ENCODE results near the gene ZFP92. TPM values are rescaled to one million over a fixed set of nuclear protein-coding genes. Genes with fewer than 3 reads are reported as not detected.
"Not testable (repeated sequence)": the region's sequence is repeated elsewhere in the genome, so short reads cannot be mapped to it uniquely, and the experiment has no call there.

The ZFP92 gene
- total RNA-seq, 2 experiments from 2014 or later = 1.7 to 1.9 TPM

GRCh38 chrX:153379508-153379907 is 31.8 kb upstream of the ZFP92 start:
- Mint-ChIP-seq H3K27me3 (no peaks in the 10 kb centered on the region), H3K4me3 (no peak overlapping the region), H3K27ac (no peak overlapping the region), H3K36me3 (ENCODE audit: low read depth) (no peaks in the 10 kb centered on the region), H3K4me1 (peaks cover 2% of the 10 kb centered on the region), H3K9me3 (no peaks in the 10 kb centered on the region)
- DNase-seq = no peak
- POLR2A ChIA-PET = no interaction called here
- CTCF ChIA-PET = interaction anchor here (0.8 kb wide), 1 partner anchor 347 kb away, joined by 3 read pairs; no protein-coding TSS in a partner anchor

GRCh38 chrX:153379971-153380581 is 31.2 kb upstream of the ZFP92 start:
- ChIA-PET POLR2A (no interaction called here), CTCF (interaction anchor here (0.8 to 0.9 kb wide), 2 partner anchors 20 to 348 kb away, joined by 3 read pairs; no protein-coding TSS in a partner anchor)
- Mint-ChIP-seq H3K27ac (no peak overlapping the region), H3K4me1 (peaks cover 2% of the 10 kb centered on the region), H3K4me3 (no peak overlapping the region), H3K36me3 (ENCODE audit: low read depth) (no peaks in the 10 kb centered on the region), H3K27me3 (no peaks in the 10 kb centered on the region), H3K9me3 (no peaks in the 10 kb centered on the region)
- no peak for DNase-seq

- DNase-seq = no peak
- no peak overlapping the region for H3K27ac Mint-ChIP-seq
- H3K27me3 Mint-ChIP-seq = no peaks in the 10 kb centered on the region
- no peaks in the 10 kb centered on the region for H3K36me3 Mint-ChIP-seq (ENCODE audit: low read depth)
- ChIA-PET CTCF (interaction anchor here (0.9 to 1.4 kb wide), 2 partner anchors 19 to 348 kb away, joined by 3 to 5 read pairs; no protein-coding TSS in a partner anchor), POLR2A (no interaction called here)
- H3K4me3 Mint-ChIP-seq = no peak overlapping the region
- H3K4me1 Mint-ChIP-seq = peaks cover 2% of the 10 kb centered on the region
- H3K9me3 Mint-ChIP-seq = no peaks in the 10 kb centered on the region
Measured at GRCh38 chrX:153380691-153381090, 30.6 kb upstream of the ZFP92 start.

- CTCF ChIA-PET = interaction anchor here (0.6 to 1.4 kb wide), 3 partner anchors 39 to 1025 kb away, joined by 3 to 5 read pairs (median 3); no protein-coding TSS in a partner anchor
- POLR2A ChIA-PET = interaction anchor here (0.9 kb wide), 1 partner anchor 47 kb away, joined by 3 read pairs; the partner anchor contains the start of gene ZNF275
- no peak overlapping the region for H3K27ac Mint-ChIP-seq
Measured at GRCh38 chrX:153381684-153382532, 29.4 kb upstream of the ZFP92 start.

GRCh38 chrX:153382563-153383482 is 28.4 kb upstream of the ZFP92 start:
- ChIA-PET CTCF (interaction anchor here (0.6 to 1.0 kb wide), 2 partner anchors 40 to 1024 kb away, joined by 3 read pairs; no protein-coding TSS in a partner anchor), POLR2A (no interaction called here)
- Mint-ChIP-seq H3K4me1 (peaks cover 2% of the 10 kb centered on the region), H3K9me3 (no peaks in the 10 kb centered on the region), H3K27me3 (no peaks in the 10 kb centered on the region), H3K36me3 (ENCODE audit: low read depth) (no peaks in the 10 kb centered on the region), H3K27ac (no peak overlapping the region), H3K4me3 (no peak overlapping the region)
- no peak for DNase-seq

More at GRCh38 chrX:153381684-153382532, 29.4 kb upstream of the ZFP92 start:
- Mint-ChIP-seq H3K4me1 (peaks cover 2% of the 10 kb centered on the region), H3K36me3 (ENCODE audit: low read depth) (no peaks in the 10 kb centered on the region), H3K27me3 (no peaks in the 10 kb centered on the region), H3K9me3 (no peaks in the 10 kb centered on the region), H3K4me3 (no peak overlapping the region)
- peak; percentile 40 for DNase-seq

- Mint-ChIP-seq H3K27me3 (no peaks in the 10 kb centered on the region), H3K4me1 (peaks cover 2% of the 10 kb centered on the region), H3K4me3 (no peak overlapping the region), H3K36me3 (ENCODE audit: low read depth) (no peaks in the 10 kb centered on the region), H3K9me3 (no peaks in the 10 kb centered on the region), H3K27ac (no peak overlapping the region)
- ChIA-PET POLR2A (no interaction called here), CTCF (no interaction called here)
- DNase-seq = no peak
Measured at GRCh38 chrX:153384390-153384789, 26.9 kb upstream of the ZFP92 start.

GRCh38 chrX:153384973-153385372 is 26.3 kb upstream of the ZFP92 start:
- POLR2A ChIA-PET; H3K4me1 Mint-ChIP-seq; H3K9me3 Mint-ChIP-seq; H3K27me3 Mint-ChIP-seq; DNase-seq; H3K27ac Mint-ChIP-seq; H3K4me3 Mint-ChIP-seq; CTCF ChIA-PET; H3K36me3 Mint-ChIP-seq (ENCODE audit: low read depth): not testable (repeated sequence)

- no peaks in the 10 kb centered on the region for H3K27me3 Mint-ChIP-seq
- no peaks in the 10 kb centered on the region for H3K9me3 Mint-ChIP-seq
- CTCF ChIA-PET = interaction anchor here (0.7 kb wide), 1 partner anchor 40 kb away, joined by 3 read pairs; no protein-coding TSS in a partner anchor
- no peak overlapping the region for H3K4me3 Mint-ChIP-seq
- H3K4me1 Mint-ChIP-seq = peaks cover 2% of the 10 kb centered on the region
- POLR2A ChIA-PET = no interaction called here
- no peaks in the 10 kb centered on the region for H3K36me3 Mint-ChIP-seq (ENCODE audit: low read depth)
- no peak overlapping the region for H3K27ac Mint-ChIP-seq
- no peak for DNase-seq
Measured at GRCh38 chrX:153386097-153386496, 25.2 kb upstream of the ZFP92 start.

- Mint-ChIP-seq H3K27me3 (no peaks in the 10 kb centered on the region), H3K27ac (no peak overlapping the region), H3K4me1 (no peaks in the 10 kb centered on the region), H3K9me3 (no peaks in the 10 kb centered on the region), H3K4me3 (no peak overlapping the region), H3K36me3 (ENCODE audit: low read depth) (no peaks in the 10 kb centered on the region)
- CTCF ChIA-PET = no interaction called here
- POLR2A ChIA-PET = interaction anchor here (0.9 kb wide), 1 partner anchor 444 kb away, joined by 3 read pairs; no protein-coding TSS in a partner anchor
- DNase-seq = no peak
Measured at GRCh38 chrX:153387345-153387744, 23.9 kb upstream of the ZFP92 start.

GRCh38 chrX:153387987-153388721 is 23.1 kb upstream of the ZFP92 start:
- no peak overlapping the region for H3K27ac Mint-ChIP-seq
- no peaks in the 10 kb centered on the region for H3K27me3 Mint-ChIP-seq
- H3K9me3 Mint-ChIP-seq = no peaks in the 10 kb centered on the region
- no peak for DNase-seq
- no peak overlapping the region for H3K4me3 Mint-ChIP-seq
- H3K36me3 Mint-ChIP-seq (ENCODE audit: low read depth) = no peaks in the 10 kb centered on the region
- H3K4me1 Mint-ChIP-seq = no peaks in the 10 kb centered on the region
- POLR2A ChIA-PET = no interaction called here
- CTCF ChIA-PET = no interaction called here

GRCh38 chrX:153388722-153389459 is 22.4 kb upstream of the ZFP92 start:
- Mint-ChIP-seq H3K27me3 (no peaks in the 10 kb centered on the region), H3K4me1 (no peaks in the 10 kb centered on the region), H3K27ac (no peak overlapping the region), H3K9me3 (no peaks in the 10 kb centered on the region), H3K4me3 (no peak overlapping the region), H3K36me3 (ENCODE audit: low read depth) (no peaks in the 10 kb centered on the region)
- ChIA-PET CTCF (no interaction called here), POLR2A (no interaction called here)
- no peak for DNase-seq

GRCh38 chrX:153389460-153389768 is 21.9 kb upstream of the ZFP92 start:
- CTCF ChIA-PET; POLR2A ChIA-PET; H3K4me1 Mint-ChIP-seq; H3K27ac Mint-ChIP-seq; H3K27me3 Mint-ChIP-seq; H3K9me3 Mint-ChIP-seq; H3K36me3 Mint-ChIP-seq (ENCODE audit: low read depth); H3K4me3 Mint-ChIP-seq; DNase-seq: not testable (repeated sequence)

Measured in activated CD4-positive, alpha-beta memory T cell treated with anti-CD3 and anti-CD28 coated beads, Interleukin-2, amount 10 ng/mL, durations not matched to agents 7 days and 5 days (primary cell).